OCI-LY7 (cell line): ENCODE results near the gene CD86. TPM values are rescaled to one million over a fixed set of nuclear protein-coding genes. Genes with fewer than 3 reads are reported as not detected.
A peak's percentile ranks its signal among the peaks of the same experiment; 100 is the strongest.

Experiments
- BruUV-seq: library from RNA; stranded (reverse); fragments of 400-500 nt; replicated peaks from 2 replicates; lab custom pipeline; 2021; lab: Mats Ljungman, UMichigan
- CTCF ChIA-PET: fragments of 300-600 bp; sonication (Branson Sonifier 250); formaldehyde crosslinking; loops from one replicate; lab custom pipeline; 2022; ENCODE audit warnings: antibody characterized with exemption; ENCODE audit not compliant: unreplicated experiment; lab: Charles Lee
- POLR2A ChIA-PET: fragments of 300-600 bp; sonication (Branson Sonifier 250); formaldehyde crosslinking; loops from one replicate; lab custom pipeline; 2022; ENCODE audit warnings: antibody characterized with exemption; lab: Charles Lee
- DNase-seq: peaks from one replicate; pipeline ENCODE4 v3.0.0-alpha.2; 2015; ENCODE audit warnings: low spot score
- H2AFZ ChIP-seq: fragments of 200-600 bp; sonication (generic), shearing (Covaris generic); 2 replicates; pipeline ENCODE4 v1.6.1; 2014; ENCODE audit warnings: mild to moderate bottlenecking, antibody characterized with exemption, low read length, moderate library complexity
- H3K27ac ChIP-seq: fragments of 200-600 bp; sonication (generic); 2 replicates; pipeline ENCODE4 v1.5.1; 2014; ENCODE audit warnings: mixed run types, low read depth, mild to moderate bottlenecking, moderate library complexity, low read length, inconsistent platforms; ENCODE audit not compliant: poor library complexity, severe bottlenecking
- H3K36me3 ChIP-seq: fragments of 200-600 bp; sonication (generic); 2 replicates; pipeline ENCODE4 v1.6.1; 2014; ENCODE audit warnings: mild to moderate bottlenecking, antibody characterized with exemption, low read length, moderate library complexity, mixed read lengths; ENCODE audit not compliant: insufficient read depth
- H3K4me1 ChIP-seq: fragments of 200-600 bp; sonication (generic); 2 replicates; pipeline ENCODE4 v1.5.1; 2014; ENCODE audit warnings: mild to moderate bottlenecking, low read length; ENCODE audit not compliant: insufficient read depth, poor library complexity, severe bottlenecking
- H3K4me2 ChIP-seq: fragments of 200-600 bp; sonication (generic); 2 replicates; pipeline ENCODE4 v1.6.1; 2014; ENCODE audit warnings: mild to moderate bottlenecking, low read length
- H3K4me3 ChIP-seq: fragments of 200-600 bp; sonication (generic); 2 replicates; pipeline ENCODE4 v1.5.1; 2014; ENCODE audit warnings: mild to moderate bottlenecking, low read depth, low read length; ENCODE audit not compliant: poor library complexity, severe bottlenecking
- H3K79me2 ChIP-seq: fragments of 200-600 bp; sonication (generic); 2 replicates; pipeline ENCODE4 v1.6.1; 2016; ENCODE audit warnings: low read depth, mild to moderate bottlenecking, low read length, moderate library complexity, mixed read lengths; ENCODE audit not compliant: insufficient read depth
- H3K9me2 ChIP-seq: fragments of 200-600 bp; sonication (generic); 2 replicates; pipeline ENCODE4 v1.6.1; 2016; ENCODE audit warnings: mild to moderate bottlenecking, low read length, mixed read lengths; ENCODE audit not compliant: insufficient read depth
- H3K9me3 ChIP-seq: fragments of 200-600 bp; sonication (generic); 2 replicates; pipeline ENCODE4 v1.6.1; 2014; ENCODE audit warnings: mild to moderate bottlenecking, mixed run types, low read length, mixed read lengths
- H4K20me1 ChIP-seq: fragments of 200-600 bp; sonication (generic); 2 replicates; pipeline ENCODE4 v1.6.1; 2014; ENCODE audit warnings: mild to moderate bottlenecking, antibody characterized with exemption, low read length, moderate library complexity, mixed read lengths; ENCODE audit not compliant: insufficient read depth
- EZH2phosphoT487 ChIP-seq: fragments of 200-600 bp; sonication (generic); IDR thresholded peaks from 2 replicates; pipeline ENCODE4 v1.6.1; 2018; ENCODE audit warnings: low read depth, borderline replicate concordance, mild to moderate bottlenecking, mixed run types, antibody characterized with exemption, low read length, moderate library complexity, mixed read lengths
- intact Hi-C: fragments of 100-400 bp; cut with micrococcal nuclease; formaldehyde crosslinking; loops from one replicate; pipeline ENCODE4 v1.10.0; 2022; ENCODE audit not compliant: unreplicated experiment
- total RNA-seq, 2 experiments: library from RNA; depleted of rRNA in 1 of 2; stranded (reverse); fragments of >200 nt in 1 of 2; shearing (Covaris generic) in 1 of 2; gene quantifications; 2 replicates each; pipeline ENCODE4 v1.2.3, GENCODE V29; 2014 to 2022
- TF ChIP-seq, protein P1 (sequence below): fragments of 200-600 bp; sonication (generic); conservative IDR thresholded peaks from 2 replicates; pipeline ENCODE4 v1.5.1; 2014; ENCODE audit warnings: mild to moderate bottlenecking, antibody characterized with exemption, low read length, moderate library complexity, mixed read lengths

The CD86 gene
- total RNA-seq, 2 experiments from 2014 or later, result 13.5 to 18.9 TPM

DNA sequence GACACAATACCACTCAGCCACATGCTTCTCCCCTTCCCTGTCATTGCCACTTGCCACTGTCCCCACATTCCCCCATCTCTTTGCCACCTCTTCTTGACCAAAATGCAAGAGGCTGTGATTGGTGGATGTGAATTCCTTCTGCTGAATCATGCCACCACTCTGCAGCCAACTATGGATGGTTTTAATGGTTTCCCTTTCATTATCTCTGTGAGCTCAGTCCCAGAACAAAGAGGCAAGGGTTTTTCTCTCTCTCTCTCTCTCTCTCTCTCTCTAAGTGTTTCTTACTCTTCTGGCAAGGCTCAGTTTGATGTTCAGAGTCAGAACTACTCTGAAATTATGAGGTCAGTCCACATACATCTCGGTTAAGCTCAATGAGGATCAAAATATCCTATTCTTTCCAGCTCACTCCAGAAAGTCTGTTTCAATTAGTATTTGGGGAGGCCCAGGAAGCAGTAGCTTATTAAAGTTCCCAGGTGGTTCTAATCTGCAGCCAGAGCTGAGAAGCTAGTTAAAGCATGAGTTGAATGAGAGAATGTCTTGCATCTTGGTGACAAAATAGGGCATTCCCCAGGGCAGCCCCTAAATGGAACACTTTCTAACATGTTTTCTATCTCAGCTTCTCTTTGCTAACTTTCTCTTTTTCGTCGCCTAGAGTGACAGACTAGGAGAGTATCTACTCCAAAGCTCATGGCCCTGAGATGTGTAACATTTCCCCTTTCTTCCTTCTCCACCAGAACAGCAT, 24.6 kb upstream of the CD86 start:
- Histone ChIP-seq H3K4me2 (peak overlapping the region; percentile 38), H2AFZ (peak overlapping the region; percentile 81), H3K9me2 (no peaks in the 10 kb centered on the region), H3K4me1 (peaks cover 28% of the 10 kb centered on the region), H3K27ac (peak overlapping the region; percentile 24), H3K79me2 (no peaks in the 10 kb centered on the region), H3K9me3 (peaks cover 27% of the 10 kb centered on the region; the same call in 1 of the 2 replicates), H4K20me1 (no peaks in the 10 kb centered on the region), H3K4me3 (peak overlapping the region; percentile 12), H3K36me3 (peaks cover 29% of the 10 kb centered on the region; the same call in 1 of the 2 replicates)
- no TSS peak for BruUV-seq
- ChIA-PET POLR2A (interaction anchor here (0.5 to 1.6 kb wide), 7 partner anchors 10 to 65 kb away, joined by 3 to 12 read pairs (median 5); partner anchors contain the start of gene CD86), CTCF (interaction anchor here (1.0 to 1.2 kb wide), 3 partner anchors 9 to 35 kb away, joined by 3 to 5 read pairs (median 3); no protein-coding TSS in a partner anchor)
- TF ChIP-seq, protein P1, sequence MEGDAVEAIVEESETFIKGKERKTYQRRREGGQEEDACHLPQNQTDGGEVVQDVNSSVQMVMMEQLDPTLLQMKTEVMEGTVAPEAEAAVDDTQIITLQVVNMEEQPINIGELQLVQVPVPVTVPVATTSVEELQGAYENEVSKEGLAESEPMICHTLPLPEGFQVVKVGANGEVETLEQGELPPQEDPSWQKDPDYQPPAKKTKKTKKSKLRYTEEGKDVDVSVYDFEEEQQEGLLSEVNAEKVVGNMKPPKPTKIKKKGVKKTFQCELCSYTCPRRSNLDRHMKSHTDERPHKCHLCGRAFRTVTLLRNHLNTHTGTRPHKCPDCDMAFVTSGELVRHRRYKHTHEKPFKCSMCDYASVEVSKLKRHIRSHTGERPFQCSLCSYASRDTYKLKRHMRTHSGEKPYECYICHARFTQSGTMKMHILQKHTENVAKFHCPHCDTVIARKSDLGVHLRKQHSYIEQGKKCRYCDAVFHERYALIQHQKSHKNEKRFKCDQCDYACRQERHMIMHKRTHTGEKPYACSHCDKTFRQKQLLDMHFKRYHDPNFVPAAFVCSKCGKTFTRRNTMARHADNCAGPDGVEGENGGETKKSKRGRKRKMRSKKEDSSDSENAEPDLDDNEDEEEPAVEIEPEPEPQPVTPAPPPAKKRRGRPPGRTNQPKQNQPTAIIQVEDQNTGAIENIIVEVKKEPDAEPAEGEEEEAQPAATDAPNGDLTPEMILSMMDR, result no peak
- TF ChIP-seq EZH2phosphoT487, result no peak
- intact Hi-C loops, result no loop called here
- no peak for DNase-seq

DNA sequence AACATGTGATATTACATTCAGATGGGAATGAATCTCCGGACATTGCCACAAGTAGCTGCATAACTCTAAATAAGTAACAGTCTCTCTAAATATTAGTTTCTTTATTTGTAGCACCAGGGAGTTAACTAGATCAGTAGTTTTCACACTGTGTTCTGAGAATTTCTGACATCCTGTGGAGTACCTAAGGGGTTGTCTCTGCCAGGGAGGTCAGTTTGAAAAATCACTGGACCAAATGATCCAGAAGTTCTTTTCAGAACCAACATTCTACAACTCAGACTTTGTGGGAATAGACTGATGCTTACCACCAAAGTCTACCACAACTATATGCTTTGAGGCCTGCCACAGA, 24.1 kb upstream of the CD86 start:
- Histone ChIP-seq H3K9me3 (peaks cover 31% of the 10 kb centered on the region; the same call in 1 of the 2 replicates), H3K79me2 (no peaks in the 10 kb centered on the region), H3K9me2 (no peaks in the 10 kb centered on the region), H3K4me1 (peaks cover 23% of the 10 kb centered on the region), H3K4me3 (no peak overlapping the region), H3K36me3 (peaks cover 32% of the 10 kb centered on the region; the same call in 1 of the 2 replicates), H4K20me1 (no peaks in the 10 kb centered on the region), H3K27ac (peak overlapping the region; percentile 24), H3K4me2 (peak overlapping the region; percentile 38), H2AFZ (peak overlapping the region; percentile 81)
- no TSS peak for BruUV-seq
- no peak for DNase-seq
- ChIA-PET POLR2A (interaction anchor here (0.5 to 1.6 kb wide), 7 partner anchors 11 to 64 kb away, joined by 3 to 12 read pairs (median 5); partner anchors contain the start of gene CD86), CTCF (interaction anchor here (1.0 to 1.2 kb wide), 2 partner anchors 10 to 36 kb away, joined by 3 to 5 read pairs; no protein-coding TSS in a partner anchor)
- intact Hi-C loops, result no loop called here
- TF ChIP-seq EZH2phosphoT487, result no peak
- TF ChIP-seq, protein P1, result no peak
